GM21619 (cell line): Measurements from ENCODE around the gene CHCHD6.

Experiments
- ATAC-seq: cut with Tn5 transposase; IDR thresholded peaks from one replicate; pipeline ENCODE4 v1.9.1; 2021; ENCODE audit not compliant: unreplicated experiment

CHCHD6 gene

DNA sequence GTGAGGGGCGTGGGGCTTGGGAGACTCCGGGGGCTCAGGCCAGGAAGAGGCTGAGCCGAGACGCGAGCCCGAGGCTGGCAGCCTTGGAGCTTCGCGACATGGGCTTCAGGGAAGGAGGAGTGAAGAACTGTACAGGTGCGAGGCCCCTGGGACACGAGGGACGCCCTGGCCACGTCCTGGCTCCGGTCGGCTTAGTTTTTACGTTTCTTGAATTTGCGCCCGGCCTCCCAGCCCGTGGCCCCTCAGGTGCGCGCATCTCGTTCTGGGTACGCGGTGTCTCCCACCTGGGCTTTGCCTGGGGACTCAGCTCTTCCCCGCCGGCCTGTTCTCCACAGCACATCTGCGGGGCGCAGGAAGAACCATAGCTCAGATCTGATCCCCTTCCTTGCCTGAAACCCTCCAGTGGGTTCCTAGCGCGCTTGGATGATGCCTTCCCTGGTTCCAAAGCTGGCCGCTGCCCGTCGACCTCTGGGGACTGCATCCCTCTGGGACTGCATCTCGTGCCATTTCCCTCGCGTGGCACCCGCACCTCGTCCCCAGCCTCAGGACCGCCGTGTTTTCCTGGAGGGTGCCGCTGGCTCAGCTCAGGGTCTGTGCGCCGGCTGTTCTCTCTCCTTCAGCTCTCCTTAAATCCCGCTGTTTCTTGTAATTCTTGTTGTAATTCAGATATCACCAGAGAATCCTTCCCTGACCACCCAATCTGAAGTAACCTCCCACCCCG lies 614 bp downstream of the CHCHD6 start:
- ATAC-seq, result no peak

DNA sequence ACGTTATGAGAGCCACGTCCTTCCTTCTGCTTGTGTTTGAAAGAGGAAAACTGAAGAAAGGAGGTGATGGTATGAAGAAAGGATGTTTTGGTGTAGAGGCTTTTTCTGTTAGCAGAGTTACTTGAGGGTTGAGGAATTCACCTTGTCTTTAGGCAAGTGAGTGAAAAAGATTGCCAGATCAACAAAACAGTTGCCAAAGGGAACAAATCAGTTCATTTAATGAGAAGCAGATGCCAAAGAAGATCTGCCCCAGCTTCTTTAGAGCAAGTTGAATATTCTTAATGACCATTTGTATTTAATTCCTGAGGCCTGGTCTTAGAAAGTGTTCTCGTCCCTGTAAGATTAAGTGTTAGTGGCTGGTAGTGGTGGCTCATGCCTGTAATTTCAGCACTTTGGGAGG lies 2.6 kb downstream of the CHCHD6 start:
- no peak for ATAC-seq

DNA sequence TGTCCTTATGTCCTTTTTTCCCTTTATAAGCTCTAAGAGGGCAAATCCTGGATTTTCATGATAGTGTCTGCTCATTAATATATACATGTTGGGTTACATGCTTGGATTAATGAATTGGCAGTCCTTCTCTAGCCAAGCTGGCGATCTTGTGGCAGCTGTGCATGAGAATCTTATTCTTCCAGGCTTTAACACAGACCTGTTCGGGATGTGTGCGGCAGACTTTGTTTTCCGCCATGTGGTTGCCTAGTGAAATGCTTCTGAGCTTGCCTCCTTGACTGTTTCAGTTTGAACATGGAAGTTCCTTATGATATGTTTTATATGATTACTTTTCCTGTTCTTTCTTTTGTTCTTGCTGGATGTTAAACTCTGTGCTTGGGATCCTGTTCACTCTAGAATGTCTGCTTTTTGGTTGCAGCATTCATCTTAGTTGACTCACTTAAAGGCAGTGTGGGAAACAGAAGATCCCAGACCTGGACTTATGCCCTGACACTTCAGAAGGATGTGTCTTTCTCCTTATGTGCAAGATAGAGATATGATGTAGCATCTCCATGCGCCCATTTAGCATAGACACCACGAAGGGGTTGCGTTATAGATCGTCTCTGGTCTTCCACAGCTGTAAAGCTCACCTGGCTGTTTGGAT lies 7.2 kb downstream of the CHCHD6 start:
- ATAC-seq, result no peak

DNA sequence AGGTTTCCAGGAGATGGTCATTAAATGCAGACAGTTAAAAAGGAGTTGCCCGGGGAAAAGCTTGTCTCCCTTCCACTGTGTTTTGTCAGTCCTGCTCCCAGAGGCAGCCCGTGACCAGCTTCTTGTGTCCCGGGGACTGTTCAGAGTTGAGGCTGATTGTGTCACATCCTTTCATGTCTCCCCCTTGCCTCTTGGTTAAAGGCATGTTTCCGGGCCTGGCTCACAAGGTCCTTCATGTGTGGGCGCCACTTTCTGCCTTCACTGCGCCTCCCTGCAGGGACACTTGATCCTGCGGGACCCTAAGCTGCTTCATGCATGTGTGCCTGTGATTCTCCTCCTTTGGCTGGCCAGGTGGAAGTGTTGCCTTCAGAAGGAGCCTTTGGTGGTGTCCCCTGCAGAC lies 9.2 kb downstream of the CHCHD6 start:
- no peak for ATAC-seq

DNA sequence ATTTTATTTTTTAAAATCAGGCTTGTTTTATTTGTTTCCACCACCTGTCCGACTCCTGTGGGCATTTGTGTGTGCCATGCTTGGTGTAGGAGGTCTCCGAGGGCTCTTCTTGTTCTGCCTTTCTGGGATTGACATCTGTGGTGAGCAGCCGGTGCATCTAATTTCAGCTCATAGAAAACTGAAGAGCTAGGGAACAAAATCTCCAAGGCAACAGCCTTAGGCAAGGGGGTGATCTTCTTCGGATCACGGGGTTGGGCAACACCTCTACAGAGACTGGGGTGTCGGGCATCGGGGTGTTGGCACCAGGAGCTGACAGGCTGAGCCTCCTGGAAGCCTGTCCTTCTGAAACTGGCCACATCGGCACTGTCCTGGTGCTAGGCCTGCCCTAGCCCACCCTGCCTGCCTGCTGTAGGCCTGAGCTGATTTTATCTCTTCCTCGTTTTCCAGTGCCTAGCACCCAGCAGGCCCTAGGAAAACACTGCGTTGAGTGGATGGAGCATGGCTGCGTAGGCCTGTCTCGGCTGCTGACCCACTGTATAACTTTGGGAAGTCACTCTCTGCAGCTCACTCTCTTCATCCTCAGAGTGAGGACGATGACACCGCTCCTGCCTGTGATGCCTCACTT lies 10.3 kb downstream of the CHCHD6 start:
- no peak for ATAC-seq

DNA sequence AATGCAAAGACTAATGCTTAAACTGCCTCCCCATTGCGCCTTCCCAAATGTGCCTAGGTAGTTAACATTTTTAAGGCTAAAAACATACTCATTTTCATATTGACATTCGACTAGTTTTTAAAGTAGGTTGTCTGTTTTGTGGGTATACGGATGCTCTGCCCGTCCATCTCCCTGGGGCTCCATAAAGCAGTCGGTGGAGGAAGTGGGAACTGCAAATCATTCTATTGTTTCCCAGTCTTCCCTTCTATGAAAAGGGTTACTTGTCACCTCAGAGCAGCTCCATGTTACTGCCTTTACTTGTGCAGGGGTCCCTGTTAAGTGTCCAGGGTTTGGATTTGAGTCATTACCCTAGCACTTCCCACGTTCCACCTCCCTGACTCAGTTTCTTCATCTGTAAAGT lies 10.9 kb downstream of the CHCHD6 start:
- ATAC-seq, result no peak

GRCh38 chr3:126715432-126715831 lies 11.4 kb downstream of the CHCHD6 start:
- no peak for ATAC-seq

DNA sequence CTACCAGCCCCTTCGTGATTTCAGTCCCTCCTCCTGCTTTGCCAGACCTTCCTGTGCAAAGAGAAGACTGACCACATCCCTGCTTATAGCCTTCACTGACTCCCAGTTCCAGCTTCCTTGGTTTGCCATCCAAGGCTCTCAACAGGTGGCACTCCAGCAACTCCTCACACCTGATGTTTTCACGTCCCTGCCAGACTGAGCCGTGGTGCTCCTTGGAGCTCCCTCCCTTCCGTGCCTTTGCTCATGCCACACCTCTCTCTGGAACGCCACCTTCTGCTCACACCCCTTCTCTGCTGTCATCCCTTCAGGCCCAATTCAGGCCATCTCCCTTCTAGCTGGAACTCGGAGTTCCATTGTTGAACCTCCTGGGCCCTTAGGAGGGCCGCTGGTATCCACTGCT lies 12.0 kb downstream of the CHCHD6 start:
- ATAC-seq, result no peak

GRCh38 chr3:126718561-126719445 lies 14.8 kb downstream of the CHCHD6 start:
- no peak for ATAC-seq

DNA sequence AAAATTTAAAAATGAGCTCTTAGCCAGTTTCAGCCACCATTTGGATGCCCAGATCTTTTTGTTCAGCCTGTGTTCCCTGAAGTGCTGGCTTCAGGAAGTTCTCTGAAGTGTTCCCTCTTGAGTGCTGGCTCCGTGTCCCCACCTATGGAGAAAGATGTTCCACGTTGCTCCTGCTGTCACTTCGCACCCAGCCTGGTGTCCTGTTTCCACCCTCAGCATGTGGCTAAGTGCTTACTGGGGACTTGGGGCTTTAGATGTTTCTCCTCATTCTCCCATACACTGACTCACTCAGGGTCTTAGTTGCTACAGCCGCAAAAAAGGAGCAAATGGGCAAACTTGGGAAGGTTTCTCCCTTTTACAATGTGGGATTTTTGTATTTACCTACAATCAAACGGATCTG lies 16.6 kb downstream of the CHCHD6 start:
- ATAC-seq, result no peak

DNA sequence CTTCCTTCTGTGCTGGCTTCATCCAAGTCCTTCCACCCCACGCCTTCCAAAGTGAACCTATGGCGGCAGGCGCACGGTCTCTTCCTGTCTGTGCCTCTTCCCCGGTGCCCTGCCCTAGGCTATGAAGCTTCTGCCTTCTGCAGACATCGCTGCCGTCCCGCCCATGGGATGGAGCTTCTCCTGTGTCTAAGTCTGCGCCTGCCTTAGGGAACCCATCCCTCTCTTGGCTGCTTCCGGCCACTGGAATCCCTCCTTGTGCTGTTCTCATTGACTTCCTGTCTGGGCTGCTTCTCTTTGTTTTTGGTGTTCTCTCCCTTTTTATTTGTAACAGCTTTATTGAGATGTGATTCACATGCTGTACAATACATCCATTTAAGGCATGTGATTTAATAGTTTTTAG lies 17.2 kb downstream of the CHCHD6 start:
- ATAC-seq, result no peak

- ATAC-seq, result no peak
Observed at GRCh38 chr3:126723237-126723636, 19.2 kb downstream of the CHCHD6 start.

DNA sequence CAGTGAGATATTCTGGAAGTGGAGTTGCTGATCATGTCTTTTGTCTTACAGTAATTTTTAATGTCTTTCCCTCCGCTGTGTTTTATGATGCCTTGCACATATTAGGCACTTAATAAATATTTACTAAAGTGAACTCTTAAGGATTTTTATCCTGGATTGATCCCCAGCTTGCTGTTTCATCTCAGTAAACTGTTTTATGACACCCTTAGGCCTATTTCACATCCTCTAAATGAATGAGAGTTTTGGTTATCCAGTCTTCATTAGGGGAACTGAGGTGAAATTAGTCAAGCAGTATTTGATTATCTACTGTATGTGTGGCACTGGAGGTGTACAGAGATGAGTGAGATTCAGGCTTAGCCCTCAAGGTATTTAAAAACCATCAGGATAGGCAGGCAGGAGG lies 19.8 kb downstream of the CHCHD6 start:
- ATAC-seq, result no peak

DNA sequence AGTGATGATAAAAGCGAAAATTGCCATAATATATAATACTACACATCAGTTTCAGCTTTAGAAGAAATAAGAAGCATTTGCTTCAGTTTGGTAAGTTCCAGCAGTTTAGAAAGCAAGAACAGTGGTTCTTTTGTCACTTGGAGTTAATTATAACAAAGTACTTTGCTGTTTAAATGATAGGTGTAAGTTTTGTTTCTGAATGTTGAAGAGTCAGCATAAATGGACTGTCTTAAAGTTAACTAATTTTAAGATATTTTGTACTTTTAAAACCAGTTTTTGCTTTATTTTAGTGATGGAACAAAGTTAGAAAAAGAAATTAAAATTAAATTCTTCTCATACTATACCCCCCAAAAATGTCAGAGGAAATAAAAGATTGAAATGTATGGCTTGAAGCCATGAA lies 24.6 kb downstream of the CHCHD6 start:
- no peak for ATAC-seq

DNA sequence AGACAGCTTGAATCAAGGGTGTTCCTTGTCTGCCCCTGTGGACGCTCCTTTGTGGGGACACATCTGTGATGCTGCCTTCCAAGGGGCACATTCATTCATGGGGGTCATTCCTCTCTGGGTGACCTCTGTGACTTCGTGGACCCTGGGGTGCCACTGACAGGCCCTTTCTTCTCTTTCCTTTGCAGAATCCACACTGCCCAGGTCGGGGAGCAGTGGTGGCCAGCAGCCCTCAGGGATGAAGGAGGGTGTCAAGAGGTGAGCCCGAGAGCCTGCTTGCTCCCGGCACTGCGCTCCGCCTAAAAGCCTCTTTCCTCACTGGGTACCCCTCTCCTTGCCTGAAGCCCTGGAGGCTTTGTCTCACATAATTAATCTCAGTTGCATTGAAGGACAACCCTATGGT lies 26.3 kb downstream of the CHCHD6 start:
- no peak for ATAC-seq

GRCh38 chr3:126731044-126731443 lies 27.0 kb downstream of the CHCHD6 start:
- no peak for ATAC-seq

DNA sequence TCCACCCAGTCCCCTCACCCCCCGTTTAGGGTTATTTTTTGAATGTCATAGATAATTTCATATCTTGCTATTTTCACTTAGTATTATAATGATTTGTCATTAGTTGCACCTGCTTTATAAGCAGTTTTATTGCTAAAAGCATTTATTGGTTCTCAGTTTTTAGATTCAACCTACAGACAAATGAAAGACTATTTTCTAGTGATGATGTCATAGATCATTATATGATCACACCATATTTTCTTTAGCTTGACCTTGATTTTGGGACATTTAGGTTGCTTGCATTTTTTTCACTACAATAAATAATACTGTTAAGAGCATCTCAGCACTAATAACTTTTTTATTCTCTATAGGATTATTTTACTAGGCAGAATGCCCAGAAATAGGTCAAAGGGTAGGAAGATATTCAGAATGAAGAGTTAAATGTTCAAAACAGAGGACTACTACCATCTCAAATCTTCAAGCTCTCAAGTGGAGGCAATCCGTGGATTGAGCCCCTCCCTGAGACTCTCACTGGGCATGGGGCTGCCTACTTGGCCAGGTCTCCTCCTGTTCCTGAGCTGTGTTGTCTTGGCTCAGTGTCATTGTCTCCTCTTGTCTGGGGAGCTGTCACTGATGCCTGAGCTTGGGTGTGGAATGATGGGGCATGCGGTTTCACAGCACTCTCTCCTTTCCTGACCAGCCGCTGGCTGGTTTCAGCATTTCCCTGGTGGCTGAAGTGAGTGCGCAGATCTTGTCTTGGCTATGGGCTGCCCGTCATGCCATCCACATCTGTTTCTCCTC lies 28.4 kb downstream of the CHCHD6 start:
- ATAC-seq, result no peak

DNA sequence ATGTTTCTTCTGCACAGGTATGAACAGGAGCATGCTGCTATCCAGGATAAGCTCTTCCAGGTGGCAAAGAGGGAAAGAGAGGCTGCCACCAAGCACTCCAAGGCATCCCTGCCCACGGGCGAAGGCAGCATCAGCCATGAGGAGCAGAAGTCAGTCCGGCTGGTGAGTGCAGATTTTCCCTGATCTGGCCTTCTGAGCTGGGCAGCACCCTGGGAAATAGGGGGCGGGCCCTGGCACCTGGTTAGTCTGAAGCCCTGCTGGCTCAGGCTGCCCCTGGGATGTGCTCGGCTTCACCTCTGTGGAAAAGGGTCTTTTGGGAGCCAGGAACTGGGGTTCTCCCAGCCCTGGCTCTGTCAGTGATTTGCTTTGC lies 29.0 kb downstream of the CHCHD6 start:
- no peak for ATAC-seq

GRCh38 chr3:126734106-126734723 lies 30.2 kb downstream of the CHCHD6 start:
- no peak for ATAC-seq

GRCh38 chr3:126737527-126737926 lies 33.5 kb downstream of the CHCHD6 start:
- no peak for ATAC-seq
